Measurements from ENCODE around the gene FBXL19.

Gene FBXL19

GRCh38 chr16:30965436-30965835 lies 42.1 kb downstream of the FBXL19 start:
- no peak for TF ChIP-seq CTCF (IDR thresholded peaks at IDR 0.05; ENCODE audit: insufficient read depth, missing control alignments)
- DNase-seq (ENCODE audit: insufficient read length, low spot score), result no peak
- no peak for FAIRE-seq

GRCh38 chr16:30966033-30966619 lies 42.8 kb downstream of the FBXL19 start:
- TF ChIP-seq CTCF (IDR thresholded peaks at IDR 0.05; ENCODE audit: insufficient read depth, missing control alignments), result no peak
- DNase-seq (ENCODE audit: insufficient read length, low spot score) (no peak), FAIRE-seq (no peak)

- TF ChIP-seq CTCF (IDR thresholded peaks at IDR 0.05; ENCODE audit: insufficient read depth, missing control alignments), result no peak
- DNase-seq (ENCODE audit: insufficient read length, low spot score), result no peak
- FAIRE-seq, result no peak
Observed at GRCh38 chr16:30967795-30968194, 44.4 kb downstream of the FBXL19 start.

- no peak for FAIRE-seq
- no peak for DNase-seq (ENCODE audit: insufficient read length, low spot score)
- TF ChIP-seq CTCF (IDR thresholded peaks at IDR 0.05; ENCODE audit: insufficient read depth, missing control alignments), result no peak
Observed at GRCh38 chr16:30969246-30969842, 46.0 kb downstream of the FBXL19 start.

GRCh38 chr16:30971298-30971697 lies 47.9 kb downstream of the FBXL19 start:
- no peak for TF ChIP-seq CTCF (IDR thresholded peaks at IDR 0.05; ENCODE audit: insufficient read depth, missing control alignments)
- DNase-seq (ENCODE audit: insufficient read length, low spot score) (no peak), FAIRE-seq (no peak)

- no peak for TF ChIP-seq CTCF (IDR thresholded peaks at IDR 0.05; ENCODE audit: insufficient read depth, missing control alignments)
- FAIRE-seq (no peak), DNase-seq (ENCODE audit: insufficient read length, low spot score) (no peak)
Observed at GRCh38 chr16:30972872-30973271, 49.5 kb downstream of the FBXL19 start.

- FAIRE-seq, result no peak
Observed at GRCh38 chr16:30974348-30974747, 51.0 kb downstream of the FBXL19 start.

More at GRCh38 chr16:30974348-30974747, 51.0 kb downstream of the FBXL19 start:
- TF ChIP-seq CTCF (IDR thresholded peaks at IDR 0.05; ENCODE audit: insufficient read depth, missing control alignments), result no peak
- no peak for DNase-seq (ENCODE audit: insufficient read length, low spot score)
